GM23248 (cell line): ENCODE measurements around the gene RNF152.

Experiments used
- EZH2 ChIP-seq: fragments of 200-600 bp; sonication (generic); IDR thresholded peaks from 2 replicates; pipeline ENCODE4 v1.6.1; 2018; ENCODE audit warnings: antibody characterized with exemption, mild to moderate bottlenecking; ENCODE audit not compliant: insufficient read depth, poor library complexity, severe bottlenecking
- EZH2phosphoT487 ChIP-seq: fragments of 200-600 bp; sonication (generic); IDR thresholded peaks from 2 replicates; pipeline ENCODE4 v1.6.1; 2018; ENCODE audit warnings: antibody characterized with exemption, moderate library complexity, mild to moderate bottlenecking, low read depth; ENCODE audit not compliant: insufficient read depth

GRCh38 chr18:61912476-61912875 is 19.7 kb upstream of the RNF152 start:
- TF ChIP-seq EZH2phosphoT487 (no peak), EZH2 (no peak)
